Erythroblast (primary cell): ENCODE results near the gene POR.

Source experiments
- GATA1 ChIP-seq: IDR thresholded peaks from 2 replicates; pipeline ENCODE4 v1.6.1; 2011; ENCODE audit warnings: low read depth, mild to moderate bottlenecking, control low read depth, low read length, moderate library complexity
- POLR2A ChIP-seq: IDR thresholded peaks from 2 replicates; pipeline ENCODE4 v1.6.1; 2011; ENCODE audit warnings: mild to moderate bottlenecking, low read length

GRCh38 chr7:76031964-76032363 is 117.0 kb downstream of the POR start:
- no peak for TF ChIP-seq POLR2A
- TF ChIP-seq GATA1, result no peak
